Left colon (tissue), 2 donors: ENCODE results near the gene IGLL5. TPM values are rescaled to one million over a fixed set of nuclear protein-coding genes. Genes with fewer than 3 reads are reported as not detected.

ENCODE experiments used
- ATAC-seq: fragments of 200-7000 bp; cut with Tn5 transposase; one replicate; pipeline ENCODE4 v1.9.1; 2020; ENCODE audit warnings: mild to moderate bottlenecking, moderate library complexity
- DNase-seq, 2 donors: peaks; one replicate each; pipeline ENCODE4 v3.0.0-alpha.2; 2020
- intact Hi-C, 2 donors: fragments of 100-400 bp; cut with DNase I in 1 of 2; cut with micrococcal nuclease in 1 of 2; formaldehyde crosslinking; loops; one replicate each; pipeline versions ENCODE4 v1.11.2 to v1.14.0; 2022; cut with DNase I, micrococcal nuclease
- long read RNA-seq: library from polyadenylated mRNA; unstranded; transcript quantifications from one replicate; pipeline ENCODE4 v2.0.0, GENCODE V29; 2021
- total RNA-seq, 2 donors: library from RNA; stranded (reverse); fragmentation: NEBNext Ultra II Directional; extraction: Animal tissue kit (Norgen Biotek cat#: 25700); gene quantifications; one replicate each; pipeline ENCODE4 v1.2.1, GENCODE V29; 2021
- donor health status: DM: no; HTN: no; CAD: no.
- donor health status: DM: yes; HTN: yes; CAD: no.

IGLL5 gene
- total RNA-seq: 10 to 100 TPM in 1 of 2 donors, 1 to 10 TPM in 1; 5.5 to 40.7 TPM
- long read RNA-seq: 0 reads

- no peak for ATAC-seq
- intact Hi-C loops: no loop called here
- DNase-seq: no peak
These were observed at the start of gene IGLL5 for GRCh38 chr22:22887621-22888503. IGLL5 (plus strand) TSS chr22:22887816; CDS start chr22:22888054, 238 bp downstream.

DNA sequence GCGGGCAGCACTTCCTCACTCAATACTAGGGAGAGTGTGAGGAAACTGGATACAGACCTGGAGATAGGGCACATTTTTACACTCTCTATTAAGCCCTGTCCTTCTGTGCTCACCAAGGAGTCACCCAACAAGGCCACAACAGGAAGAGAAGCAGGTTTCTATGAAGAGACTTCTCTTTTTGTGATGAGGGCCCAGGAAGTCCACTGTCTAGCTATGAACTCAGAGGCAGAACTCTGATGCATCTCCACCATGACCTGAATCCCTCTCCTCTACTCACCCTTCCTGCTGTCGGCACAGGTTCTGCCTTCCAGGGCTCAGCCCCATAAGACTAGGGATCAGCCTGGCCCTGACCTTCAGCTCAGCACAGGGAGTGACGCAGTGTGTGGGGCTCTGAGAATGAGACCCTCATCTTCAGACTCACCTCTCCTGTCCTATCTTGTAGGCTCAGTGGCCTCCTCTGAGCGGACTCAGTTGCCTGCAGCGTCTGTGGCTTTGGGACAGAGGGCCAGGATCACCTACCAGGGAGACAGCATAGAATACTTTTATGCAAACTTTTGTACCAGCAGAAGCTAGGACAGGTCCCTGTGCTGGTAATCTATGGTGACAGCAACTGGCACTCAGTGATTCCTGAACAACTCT lies 49.3 kb upstream of the IGLL5 start:
- intact Hi-C loops: no loop called here
- DNase-seq (no peak), ATAC-seq (no peak)

- ATAC-seq: no peak
- DNase-seq: no peak
- intact Hi-C loops: no loop called here
These were observed 47.9 kb upstream of the IGLL5 start for GRCh38 chr22:22839570-22840314.

DNA sequence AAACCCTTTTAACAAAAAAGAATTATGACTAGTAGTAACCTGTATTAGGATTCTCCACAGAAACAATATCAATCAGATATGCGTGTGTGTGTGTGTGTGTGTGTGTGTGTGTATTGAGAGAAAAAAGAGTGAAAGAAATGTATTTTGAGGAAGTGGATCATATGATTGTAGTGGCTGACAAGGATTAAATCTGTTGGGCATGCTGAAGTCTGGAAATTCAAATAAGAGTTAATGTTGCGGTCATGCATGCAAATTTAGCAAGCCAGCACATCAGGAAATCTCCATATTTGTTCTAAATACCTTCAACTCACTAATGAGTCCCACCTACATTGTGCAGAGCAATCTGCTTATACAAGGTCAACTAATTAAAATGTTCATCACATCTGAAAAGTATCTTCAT lies 46.8 kb upstream of the IGLL5 start:
- ATAC-seq (no peak), DNase-seq (no peak)
- intact Hi-C loops: no loop called here

GRCh38 chr22:22841598-22841997 lies 46.0 kb upstream of the IGLL5 start:
- DNase-seq (no peak), ATAC-seq (no peak)
- intact Hi-C loops: no loop called here

- ATAC-seq (no peak), DNase-seq (no peak)
- intact Hi-C loops: no loop called here
These were observed 45.5 kb upstream of the IGLL5 start for GRCh38 chr22:22842085-22842484.

GRCh38 chr22:22843848-22844247 lies 43.8 kb upstream of the IGLL5 start:
- ATAC-seq (no peak), DNase-seq (no peak)
- intact Hi-C loops: no loop called here

DNA sequence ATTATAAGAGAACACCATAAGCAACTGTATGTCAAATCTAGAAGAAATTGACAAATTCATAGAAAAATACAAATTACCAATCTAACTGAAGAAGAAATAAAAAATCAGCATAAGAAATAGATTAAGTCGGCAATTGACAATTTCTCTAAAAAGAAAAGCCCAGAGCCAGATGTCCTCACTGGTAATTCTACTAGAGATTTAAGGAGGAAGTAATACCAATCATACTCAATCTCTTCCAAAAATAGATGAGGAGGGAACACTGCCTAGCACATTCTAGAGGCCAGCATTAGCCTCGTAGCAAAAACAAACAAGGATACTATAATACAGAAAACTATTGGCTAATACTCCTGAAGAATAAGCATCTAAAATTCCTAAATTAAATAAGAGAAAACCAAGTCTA lies 40.4 kb upstream of the IGLL5 start:
- ATAC-seq (no peak), DNase-seq (no peak)
- intact Hi-C loops: loop anchor here in 1 of 2 donors (5.0 kb wide), 1 partner anchor 110 kb away; no protein-coding TSS in a partner anchor

DNA sequence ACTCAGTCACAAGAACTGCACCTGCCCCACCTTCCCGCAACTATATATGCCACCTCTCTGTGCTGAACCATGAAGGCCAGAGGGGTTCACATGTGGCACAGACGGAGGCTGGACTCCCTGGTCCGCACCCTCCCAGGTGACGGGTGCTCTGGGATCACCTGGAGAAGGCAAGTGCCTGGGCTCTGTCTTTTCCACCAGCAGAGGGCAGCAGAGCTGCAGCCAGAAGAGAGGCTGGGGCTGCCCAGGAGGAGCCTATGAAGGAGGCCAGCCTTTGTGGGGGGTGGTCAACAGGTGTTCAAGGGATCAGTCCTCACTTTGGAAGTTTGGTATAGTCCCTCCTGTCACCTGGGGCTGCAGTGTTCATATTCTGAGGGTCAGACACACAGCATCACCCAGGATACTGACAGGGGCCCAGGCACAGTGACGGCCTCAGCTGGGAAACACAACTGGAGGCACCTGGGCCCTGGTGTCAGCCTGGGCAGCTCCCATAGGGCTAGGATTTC lies 39.2 kb upstream of the IGLL5 start:
- DNase-seq (peak; percentile 56 to 83), ATAC-seq (peak; percentile 94)
- intact Hi-C loops: loop anchor here in 1 of 2 donors (5.0 kb wide), 1 partner anchor 109 kb away; no protein-coding TSS in a partner anchor

DNA sequence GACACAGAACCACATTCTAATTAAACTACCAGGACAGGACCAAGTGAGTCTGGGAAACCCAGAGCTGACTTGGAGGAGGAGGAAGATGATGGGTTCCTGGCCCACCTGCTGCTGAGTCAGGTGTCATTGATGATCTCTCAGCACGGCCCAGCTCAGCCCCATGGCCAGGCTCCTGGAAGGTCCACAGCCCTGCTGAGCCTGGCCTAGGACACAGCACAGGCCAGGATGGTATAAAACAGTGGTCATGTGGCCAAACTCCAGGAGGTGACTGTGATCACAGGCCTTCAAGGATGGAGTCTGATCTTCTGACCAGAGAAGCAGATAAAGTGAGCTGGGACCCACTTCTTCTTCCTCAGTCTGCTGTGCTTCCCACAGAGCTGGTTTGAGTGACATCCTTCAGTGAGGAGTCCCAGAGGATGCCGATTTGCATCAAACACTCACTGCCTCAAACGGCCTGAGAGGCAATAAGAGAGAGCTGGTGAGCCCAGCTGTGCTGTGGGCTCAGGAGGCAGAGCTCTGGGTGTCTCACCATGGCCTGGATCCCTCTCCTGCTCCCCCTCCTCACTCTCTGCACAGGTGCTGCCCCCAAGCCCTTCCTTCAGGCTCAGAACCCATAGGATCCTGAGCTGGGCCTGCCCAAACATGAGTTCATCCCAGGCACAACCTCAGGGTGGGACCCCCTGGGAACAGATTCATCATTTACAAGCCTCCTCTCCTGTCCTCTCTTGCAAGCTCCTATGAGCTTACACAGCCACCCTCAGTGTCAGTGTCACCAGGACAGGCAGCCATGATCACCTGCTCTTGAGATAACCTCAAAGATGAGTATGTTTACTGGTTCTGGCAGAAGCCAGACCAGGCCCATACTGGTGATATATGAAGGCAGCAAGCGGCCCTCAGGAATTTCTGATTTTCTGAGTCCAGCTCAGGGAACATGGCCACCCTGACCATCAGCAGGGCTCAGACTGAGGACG lies 37.7 kb upstream of the IGLL5 start:
- ATAC-seq (no peak), DNase-seq (no peak)
- intact Hi-C loops: loop anchor here in 1 of 2 donors (5.0 kb wide), 1 partner anchor 107 kb away; no protein-coding TSS in a partner anchor

- ATAC-seq (no peak), DNase-seq (no peak)
- intact Hi-C loops: no loop called here
These were observed 35.6 kb upstream of the IGLL5 start for GRCh38 chr22:22851969-22852368.

GRCh38 chr22:22853713-22854112 lies 33.9 kb upstream of the IGLL5 start:
- no peak for ATAC-seq
- no peak for DNase-seq
- intact Hi-C loops: no loop called here

DNA sequence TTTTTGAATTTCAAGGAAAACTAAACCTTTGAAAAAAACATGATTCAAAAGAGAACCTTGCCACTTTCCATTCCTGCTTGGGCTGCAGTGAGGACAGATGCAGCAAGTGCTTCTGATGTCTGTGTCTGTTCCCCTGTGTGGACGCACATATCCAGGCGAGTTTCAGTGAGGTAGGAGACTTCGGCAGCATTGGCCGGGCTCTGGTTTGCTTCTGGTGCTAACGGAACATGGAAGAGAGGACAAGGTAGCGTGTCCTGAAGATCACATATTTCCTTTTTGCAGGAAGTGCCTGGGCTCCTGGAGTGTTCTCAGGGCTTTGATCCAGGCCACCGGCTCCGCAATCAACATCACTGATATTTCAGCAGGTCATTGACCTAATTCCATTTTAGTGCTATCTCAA lies 33.1 kb upstream of the IGLL5 start:
- intact Hi-C loops: no loop called here
- no peak for ATAC-seq
- DNase-seq: no peak

- intact Hi-C loops: no loop called here
- DNase-seq (no peak), ATAC-seq (no peak)
These were observed 32.5 kb upstream of the IGLL5 start for GRCh38 chr22:22855085-22855484.

GRCh38 chr22:22855617-22856308 lies 31.9 kb upstream of the IGLL5 start:
- peak; percentile 45 for ATAC-seq
- peak in 1 of 2 donors; percentile 46 for DNase-seq
- intact Hi-C loops: no loop called here

- ATAC-seq: no peak
- intact Hi-C loops: no loop called here
- DNase-seq: no peak
These were observed 31.3 kb upstream of the IGLL5 start for GRCh38 chr22:22856364-22856763.

DNA sequence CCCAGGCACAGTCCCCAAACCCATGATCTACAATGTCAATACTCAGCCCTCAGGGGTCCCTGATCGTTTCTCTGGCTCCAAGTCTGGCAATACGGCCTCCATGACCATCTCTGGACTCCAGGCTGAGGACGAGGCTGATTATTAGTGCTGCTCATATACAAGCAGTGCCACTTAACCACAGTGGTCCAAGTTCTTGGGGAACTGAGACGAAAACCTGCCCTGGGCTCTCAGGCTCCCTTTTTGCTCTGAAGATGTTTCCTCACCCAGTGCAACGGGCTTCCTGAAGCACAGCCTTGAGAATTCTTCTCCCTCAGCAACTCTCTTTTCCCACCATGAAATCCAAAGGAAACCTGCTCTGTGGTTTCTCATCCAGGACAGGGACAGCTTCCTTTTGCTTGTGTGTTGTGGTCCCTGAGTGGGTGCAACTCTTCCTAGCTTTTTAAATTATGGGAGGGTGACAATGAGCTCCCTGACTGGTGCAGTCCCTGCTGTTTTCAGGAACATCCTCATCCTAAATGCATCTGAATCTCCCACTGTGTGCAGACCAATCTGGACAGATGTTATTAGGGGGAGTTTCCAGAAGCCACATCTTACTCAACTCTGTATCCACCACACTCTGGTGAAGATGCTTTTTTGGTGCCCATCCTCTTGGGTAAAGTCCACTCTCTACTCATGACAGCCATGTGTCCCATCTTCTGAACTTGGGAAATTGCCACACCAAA lies 30.6 kb upstream of the IGLL5 start:
- no peak for ATAC-seq
- intact Hi-C loops: no loop called here
- DNase-seq: no peak
